Endothelial cell of umbilical vein (primary cell): ENCODE data around the gene ITM2B. TPM values are rescaled to one million over a fixed set of nuclear protein-coding genes. Genes with fewer than 3 reads are reported as not detected.

Experiments
- BruUV-seq: library from RNA; stranded (reverse); fragments of 400-500 nt; replicated peaks from 2 replicates; lab custom pipeline; 2021; lab: Mats Ljungman, UMichigan
- CTCF ChIA-PET: fragments of 300-600, 350-600 bp; sonication (Branson Sonifier 250); formaldehyde crosslinking; loops from one replicate; lab custom pipeline; 2021; ENCODE audit warnings: antibody characterized with exemption, inconsistent platforms; lab: Charles Lee
- POLR2A ChIA-PET: fragments of 300-600, 350-600 bp; sonication (Branson Sonifier 250); formaldehyde crosslinking; loops from one replicate; lab custom pipeline; 2021; ENCODE audit warnings: antibody characterized with exemption, inconsistent platforms; lab: Charles Lee
- DNase-seq: peaks from one replicate; pipeline ENCODE4 v3.0.0-alpha.2; 2011; ENCODE audit warnings: low read depth, low spot score
- FAIRE-seq: peaks from 2 replicates; lab custom pipeline; 2011; peaks lifted over from hg19 to GRCh38; lab: Jason Lieb, UNC
- H2AFZ ChIP-seq: 2 replicates; pipeline ENCODE4 v1.6.0; 2012; ENCODE audit warnings: low read depth, low read length, control low read depth, inconsistent platforms
- H3K27ac ChIP-seq: 2 replicates; pipeline ENCODE4 v1.5.1; 2011; ENCODE audit warnings: low read depth, mild to moderate bottlenecking, control low read depth, low read length, moderate library complexity; ENCODE audit not compliant: insufficient read depth
- H3K27me3 ChIP-seq, 2 experiments: 2 replicates each; pipeline versions ENCODE4 v1.6.0 to v1.6.1; 2011; ENCODE audit warnings: low read length in 2 of 2, mixed read lengths in 1 of 2; ENCODE audit not compliant: control insufficient read depth in 2 of 2, insufficient read depth in 2 of 2
- H3K36me3 ChIP-seq, 2 experiments: 2 replicates in 1 of 2; 3 replicates in 1 of 2; pipeline ENCODE4 v1.5.1; 2011; ENCODE audit warnings: low read length in 2 of 2, mild to moderate bottlenecking in 1 of 2, moderate library complexity in 1 of 2; ENCODE audit not compliant: control insufficient read depth in 2 of 2, insufficient read depth in 2 of 2; ENCODE audit errors: extremely low read depth in 1 of 2
- H3K4me1 ChIP-seq: 3 replicates; pipeline ENCODE4 v1.5.1; 2011; ENCODE audit warnings: mild to moderate bottlenecking, low read length; ENCODE audit not compliant: control insufficient read depth, insufficient read depth; ENCODE audit errors: extremely low read depth
- H3K4me2 ChIP-seq: 2 replicates; pipeline ENCODE4 v1.6.1; 2011; ENCODE audit warnings: low read length, control low read depth, mixed read lengths; ENCODE audit not compliant: insufficient read depth
- H3K4me3 ChIP-seq, 3 experiments: fragments of 200-600 bp in 1 of 3; sonication (generic), shearing (Covaris generic) in 1 of 3; replicated peaks in 1 of 3; 2 replicates each; pipeline ENCODE4 v1.5.1; 2011 to 2016; ENCODE audit warnings: control low read depth in 3 of 3, low read length in 3 of 3, mild to moderate bottlenecking in 2 of 3, inconsistent platforms in 1 of 3, low read depth in 1 of 3, moderate library complexity in 1 of 3; ENCODE audit not compliant: insufficient read depth in 1 of 3
- H3K79me2 ChIP-seq: 2 replicates; pipeline ENCODE4 v1.6.0; 2012; ENCODE audit warnings: low read length, inconsistent platforms; ENCODE audit not compliant: control insufficient read depth, insufficient read depth
- H3K9ac ChIP-seq: replicated peaks from 2 replicates; pipeline ENCODE3; 2011; ENCODE audit warnings: low read length, control low read depth; ENCODE audit not compliant: insufficient read depth; ENCODE audit errors: extremely low read depth
- H3K9me1 ChIP-seq: replicated peaks from 3 replicates; pipeline ENCODE4 v1.6.0; 2011; ENCODE audit warnings: mild to moderate bottlenecking, low read length; ENCODE audit not compliant: control insufficient read depth, insufficient read depth; ENCODE audit errors: extremely low read depth
- H3K9me3 ChIP-seq: replicated peaks from 2 replicates; pipeline ENCODE4 v1.5.1; 2012; ENCODE audit warnings: low read length, inconsistent platforms; ENCODE audit not compliant: control insufficient read depth, insufficient read depth
- H4K20me1 ChIP-seq: replicated peaks from 2 replicates; pipeline ENCODE3; 2011; ENCODE audit warnings: mild to moderate bottlenecking, low read length; ENCODE audit not compliant: control insufficient read depth, insufficient read depth; ENCODE audit errors: extremely low read depth
- CTCF ChIP-seq, 2 donors: IDR thresholded peaks; 1 replicate in 1 of 2; 2 replicates in 1 of 2; pipeline ENCODE4 v1.5.1; 2011; ENCODE audit warnings: low read length in 2 of 2, mild to moderate bottlenecking in 2 of 2, moderate library complexity in 2 of 2, control low read depth in 1 of 2, inconsistent platforms in 1 of 2, low read depth in 1 of 2; ENCODE audit not compliant: insufficient read depth in 1 of 2; ENCODE audit errors: extremely low read depth in 1 of 2
- EZH2 ChIP-seq: IDR thresholded peaks from 2 replicates; pipeline ENCODE4 v1.6.1; 2012; ENCODE audit warnings: borderline replicate concordance, low read depth, mild to moderate bottlenecking, moderate library complexity, low read length, inconsistent platforms; ENCODE audit not compliant: severe bottlenecking
- FOS ChIP-seq: IDR thresholded peaks from 2 replicates; pipeline ENCODE4 v1.6.1; 2011; ENCODE audit warnings: mild to moderate bottlenecking, low read length, moderate library complexity, borderline replicate concordance; ENCODE audit not compliant: insufficient read depth
- GATA2 ChIP-seq: IDR thresholded peaks from 2 replicates; pipeline ENCODE4 v1.7.0; 2011; ENCODE audit warnings: low read depth, mild to moderate bottlenecking, moderate library complexity, mixed read lengths, low read length; ENCODE audit not compliant: insufficient read length, insufficient read depth
- JUN ChIP-seq: IDR thresholded peaks from 2 replicates; pipeline ENCODE4 v1.6.1; 2011; ENCODE audit warnings: borderline replicate concordance, low read depth; ENCODE audit not compliant: insufficient read length, insufficient read depth
- MAX ChIP-seq: IDR thresholded peaks from 2 replicates; pipeline ENCODE4 v1.6.1; 2011; ENCODE audit not compliant: insufficient read depth, insufficient read length
- MYC ChIP-seq: IDR thresholded peaks from one replicate; pipeline ENCODE4 v1.6.1; 2011; ENCODE audit warnings: mild to moderate bottlenecking, low read depth, low read length
- POLR2A ChIP-seq: IDR thresholded peaks from 2 replicates; pipeline ENCODE4 v1.6.1; 2012; ENCODE audit warnings: low read depth, mild to moderate bottlenecking, control low read depth, low read length
- POLR2AphosphoS5 ChIP-seq: IDR thresholded peaks from 2 replicates; pipeline ENCODE4 v1.6.1; 2012; ENCODE audit warnings: low read depth, mild to moderate bottlenecking, control low read depth, low read length, moderate library complexity; ENCODE audit not compliant: insufficient read depth
- dilution Hi-C: fragments of 300-500 bp; cut with MboI; formaldehyde crosslinking; loops from one replicate; pipeline ENCODE4 v1.15.0; 2019; ENCODE audit warnings: low sequenced_read_pairs; ENCODE audit not compliant: extremely low pct_ligation_motif_present
- intact Hi-C: fragments of 100-400 bp; cut with micrococcal nuclease; formaldehyde crosslinking; loops from one replicate; pipeline ENCODE4 v1.10.0; 2022
- polyA plus RNA-seq, 4 experiments: library from polyadenylated mRNA; depleted of rRNA in 3 of 4; stranded (reverse) in 3 of 4; unstranded in 1 of 4; fragments of >200 nt; gene quantifications; 2 replicates each; pipeline versions ENCODE4 v1.2.1 to v1.2.3, GENCODE V29; 2011 to 2012; ENCODE audit warnings: missing spikeins in 1 of 4
- total RNA-seq: library from RNA; stranded (reverse); gene quantifications from 2 replicates; pipeline ENCODE4 v1.2.3, GENCODE V29; 2021

ITM2B gene
- total and polyA plus RNA-seq, 2 donors (not counting 3 experiments of a cell fraction or from before 2014, with no cell fraction given) = 150 to 271 TPM

- dilution Hi-C loops = no loop called here
- DNase-seq = no peak
- Histone ChIP-seq H3K4me2 (no peak overlapping the region), H3K9me3 (no peaks in the 10 kb centered on the region), H3K27me3 (peaks cover 15 to 27% of the 10 kb centered on the region in 2 experiments), H3K4me3 (no peak overlapping the region), H3K27ac (no peak overlapping the region), H2AFZ (no peak overlapping the region), H3K4me1 (no peaks in the 10 kb centered on the region), H3K79me2 (no peaks in the 10 kb centered on the region), H3K36me3 (no peaks in the 10 kb centered on the region), H3K9me1 (no peaks in the 10 kb centered on the region), H3K9ac (no peak overlapping the region), H4K20me1 (no peaks in the 10 kb centered on the region)
- no peak for TF ChIP-seq GATA2
- no peak for TF ChIP-seq JUN
- TF ChIP-seq MYC = no peak
- TF ChIP-seq POLR2AphosphoS5 = no peak
- no peak for TF ChIP-seq FOS
- no peak for TF ChIP-seq EZH2
- TF ChIP-seq MAX = no peak
- TF ChIP-seq CTCF (IDR thresholded peaks at IDR 0.05; ENCODE audit: extremely low read depth in 1 of 2, insufficient read depth in 1 of 2, low read depth in 1 of 2, low read length in 2 of 2) = no peak
- no peak for TF ChIP-seq POLR2A
- no TSS peak for BruUV-seq
- CTCF ChIA-PET = interaction anchor here (0.6 to 1.0 kb wide), 2 partner anchors 9 to 288 kb away, joined by 3 to 4 read pairs; no protein-coding TSS in a partner anchor
- intact Hi-C loops = no loop called here
- FAIRE-seq = no peak
- POLR2A ChIA-PET = no interaction called here
Measured at GRCh38 chr13:48291730-48292129, 58.7 kb downstream of the ITM2B start.
